CD8-positive, alpha-beta memory T cell (primary cell): Measurements from ENCODE around the gene TCF12. TPM values are rescaled to one million over a fixed set of nuclear protein-coding genes. Genes with fewer than 3 reads are reported as not detected.

Source experiments
- CTCF ChIA-PET: fragments of 350-600 bp; sonication (Branson Sonifier 250); formaldehyde crosslinking; loops from one replicate; lab custom pipeline; 2021; ENCODE audit warnings: antibody characterized with exemption; lab: Charles Lee
- POLR2A ChIA-PET: fragments of 350-600 bp; sonication (Branson Sonifier 250); formaldehyde crosslinking; loops from one replicate; lab custom pipeline; 2021; ENCODE audit warnings: antibody characterized with exemption; lab: Charles Lee
- DNase-seq, 5 donors: peaks; one replicate each; pipeline versions ENCODE4 v3.0.0 to v3.0.0-alpha.2; 2020 to 2022; ENCODE audit warnings: mixed read lengths in 1 of 5
- H3K27ac ChIP-seq: one replicate; pipeline ENCODE4 v1.7.0; 2013; ENCODE audit warnings: low read depth, mild to moderate bottlenecking, low read length, moderate library complexity
- H3K27me3 ChIP-seq: 2 replicates; pipeline ENCODE4 v1.7.0; 2013; ENCODE audit warnings: low read length, mild to moderate bottlenecking; ENCODE audit not compliant: insufficient read depth, poor library complexity, severe bottlenecking
- H3K36me3 ChIP-seq: 2 replicates; pipeline ENCODE4 v1.7.0; 2013; ENCODE audit warnings: mild to moderate bottlenecking, low read length, moderate library complexity; ENCODE audit not compliant: insufficient read depth
- H3K4me1 ChIP-seq: 2 replicates; pipeline ENCODE4 v1.7.0; 2013; ENCODE audit warnings: mild to moderate bottlenecking, low read length, moderate library complexity; ENCODE audit not compliant: insufficient read depth
- H3K4me3 ChIP-seq: 2 replicates; pipeline ENCODE4 v1.7.0; 2013; ENCODE audit warnings: mild to moderate bottlenecking, low read length
- H3K9me3 ChIP-seq: 2 replicates; pipeline ENCODE4 v1.7.0; 2013; ENCODE audit warnings: mild to moderate bottlenecking, low read length
- H3K27ac Mint-ChIP-seq, 8 donors: one replicate each; pipeline ENCODE4 v1.8.0; 2020 to 2021; ENCODE audit warnings: mixed read lengths in 8 of 8, mild to moderate bottlenecking in 6 of 8, inconsistent platforms in 3 of 8, moderate library complexity in 3 of 8
- H3K27me3 Mint-ChIP-seq, 2 donors: one replicate each; pipeline ENCODE4 v1.8.0; 2020 to 2021; ENCODE audit warnings: mixed read lengths in 2 of 2, mild to moderate bottlenecking in 1 of 2, moderate library complexity in 1 of 2
- H3K36me3 Mint-ChIP-seq, 3 donors: one replicate each; pipeline ENCODE4 v1.8.0; 2020 to 2021; ENCODE audit warnings: mixed read lengths in 3 of 3, inconsistent platforms in 1 of 3, mild to moderate bottlenecking in 1 of 3
- H3K4me1 Mint-ChIP-seq, 3 donors: one replicate each; pipeline ENCODE4 v1.8.0; 2020 to 2021; ENCODE audit warnings: mixed read lengths in 3 of 3, inconsistent platforms in 1 of 3, mild to moderate bottlenecking in 1 of 3
- H3K4me3 Mint-ChIP-seq, 7 donors: one replicate each; pipeline ENCODE4 v1.8.0; 2020 to 2021; ENCODE audit warnings: mixed read lengths in 7 of 7, mild to moderate bottlenecking in 6 of 7, moderate library complexity in 4 of 7, inconsistent platforms in 2 of 7
- H3K9me3 Mint-ChIP-seq, 5 donors: one replicate each; pipeline ENCODE4 v1.8.0; 2020 to 2022; ENCODE audit warnings: mixed read lengths in 5 of 5, mild to moderate bottlenecking in 3 of 5, moderate library complexity in 2 of 5, inconsistent platforms in 1 of 5
- polyA plus RNA-seq: library from polyadenylated mRNA; unstranded; fragments of 300-500 nt; fragmentation: Illumina TruSeq; gene quantifications from one replicate; pipeline ENCODE4 v1.2.3, GENCODE V29; 2021
- total RNA-seq, 2 experiments: library from RNA; stranded (reverse); gene quantifications; one replicate each; pipeline ENCODE4 v1.2.3, GENCODE V29; 2021

Gene TCF12
- total RNA-seq, result 10 to 100 TPM; 69.9 to 79.2 TPM
- polyA plus RNA-seq, result 54.3 TPM

- Mint-ChIP-seq H3K4me1 (peaks cover 39 to 61% (median 48%) of the 10 kb centered on the region in 3 donors), H3K27ac (peak within 1 kb of the TSS; percentile 80 to 92 (median 88)), H3K36me3 (peaks cover 0 to 17% (median 0%) of the 10 kb centered on the region in 3 donors), H3K9me3 (no peaks in the 10 kb centered on the region), H3K27me3 (no peaks in the 10 kb centered on the region), H3K4me3 (peak within 1 kb of the TSS; percentile 86 to 95 (median 90))
- DNase-seq, result peak; percentile 77 to 93 (median 91)
- POLR2A ChIA-PET, result interaction anchor here (0.9 to 2.2 kb wide), 6 partner anchors 12 to 674 kb away, joined by 3 to 23 read pairs (median 4); partner anchors contain the start of gene ZNF280D
- Histone ChIP-seq H3K27ac (peak within 1 kb of the TSS; percentile 75), H3K36me3 (no peaks in the 10 kb centered on the region), H3K4me3 (peak within 1 kb of the TSS; percentile 87), H3K9me3 (no peaks in the 10 kb centered on the region), H3K4me1 (peaks cover 30% of the 10 kb centered on the region), H3K27me3 (no peaks in the 10 kb centered on the region)
- CTCF ChIA-PET, result interaction anchor here (0.9 to 2.0 kb wide), 10 partner anchors 9 to 391 kb away, joined by 3 to 13 read pairs (median 5); no protein-coding TSS in a partner anchor
These were observed at the start of gene TCF12 for GRCh38 chr15:56918046-56918938. Gene TCF12, plus strand, starts transcription at chr15:56918644. Its CDS starts 1,270 bp downstream, at chr15:56919914.

GRCh38 chr15:56869573-56869972, 48.9 kb upstream of the TCF12 start:
- Histone ChIP-seq H3K4me3 (no peak overlapping the region), H3K27ac (no peak overlapping the region), H3K9me3 (no peaks in the 10 kb centered on the region), H3K27me3 (no peaks in the 10 kb centered on the region), H3K36me3 (no peaks in the 10 kb centered on the region), H3K4me1 (no peaks in the 10 kb centered on the region)
- CTCF ChIA-PET, result interaction anchor here (1.4 kb wide), 2 partner anchors 9 to 49 kb away, joined by 3 to 4 read pairs; partner anchors contain the start of gene TCF12
- no peaks in the 10 kb centered on the region for H3K36me3 Mint-ChIP-seq
- no peaks in the 10 kb centered on the region for H3K4me1 Mint-ChIP-seq
- POLR2A ChIA-PET, result no interaction called here
- H3K27me3 Mint-ChIP-seq, result no peaks in the 10 kb centered on the region
- DNase-seq, result no peak
- H3K9me3 Mint-ChIP-seq, result no peaks in the 10 kb centered on the region
- no peak overlapping the region for H3K4me3 Mint-ChIP-seq
- H3K27ac Mint-ChIP-seq, result no peak overlapping the region

GRCh38 chr15:56871185-56871584, 47.3 kb upstream of the TCF12 start:
- no peaks in the 10 kb centered on the region for H3K9me3 Mint-ChIP-seq
- Histone ChIP-seq H3K9me3 (no peaks in the 10 kb centered on the region), H3K27me3 (no peaks in the 10 kb centered on the region), H3K4me3 (no peak overlapping the region), H3K4me1 (no peaks in the 10 kb centered on the region), H3K36me3 (no peaks in the 10 kb centered on the region), H3K27ac (no peak overlapping the region)
- no peaks in the 10 kb centered on the region for H3K4me1 Mint-ChIP-seq
- no peaks in the 10 kb centered on the region for H3K36me3 Mint-ChIP-seq
- H3K4me3 Mint-ChIP-seq, result no peak overlapping the region
- ChIA-PET CTCF (no interaction called here), POLR2A (no interaction called here)
- H3K27me3 Mint-ChIP-seq, result no peaks in the 10 kb centered on the region
- H3K27ac Mint-ChIP-seq, result peak overlapping the region in 1 of 8 donors; percentile 31
- DNase-seq, result no peak

GRCh38 chr15:56871867-56872266, 46.6 kb upstream of the TCF12 start:
- no peaks in the 10 kb centered on the region for H3K36me3 Mint-ChIP-seq
- H3K4me1 Mint-ChIP-seq, result no peaks in the 10 kb centered on the region
- H3K27me3 Mint-ChIP-seq, result no peaks in the 10 kb centered on the region
- Histone ChIP-seq H3K36me3 (no peaks in the 10 kb centered on the region), H3K27me3 (no peaks in the 10 kb centered on the region), H3K4me1 (no peaks in the 10 kb centered on the region), H3K4me3 (no peak overlapping the region), H3K9me3 (no peaks in the 10 kb centered on the region), H3K27ac (no peak overlapping the region)
- ChIA-PET CTCF (no interaction called here), POLR2A (no interaction called here)
- DNase-seq, result no peak
- H3K9me3 Mint-ChIP-seq, result no peaks in the 10 kb centered on the region
- no peak overlapping the region for H3K27ac Mint-ChIP-seq
- no peak overlapping the region for H3K4me3 Mint-ChIP-seq

- no peak overlapping the region for H3K4me3 Mint-ChIP-seq
- no peak overlapping the region for H3K27ac Mint-ChIP-seq
- Histone ChIP-seq H3K27ac (no peak overlapping the region), H3K27me3 (no peaks in the 10 kb centered on the region), H3K4me3 (no peak overlapping the region), H3K9me3 (no peaks in the 10 kb centered on the region), H3K36me3 (no peaks in the 10 kb centered on the region), H3K4me1 (no peaks in the 10 kb centered on the region)
- ChIA-PET CTCF (no interaction called here), POLR2A (no interaction called here)
- no peaks in the 10 kb centered on the region for H3K4me1 Mint-ChIP-seq
- peaks cover 0 to 3% (median 0%) of the 10 kb centered on the region in 3 donors for H3K36me3 Mint-ChIP-seq
- no peak for DNase-seq
- H3K9me3 Mint-ChIP-seq, result no peaks in the 10 kb centered on the region
- no peaks in the 10 kb centered on the region for H3K27me3 Mint-ChIP-seq
These were observed 41.0 kb upstream of the TCF12 start for GRCh38 chr15:56877255-56877970.

GRCh38 chr15:56879502-56879901, 38.9 kb upstream of the TCF12 start:
- no peaks in the 10 kb centered on the region for H3K9me3 ChIP-seq
- Mint-ChIP-seq H3K4me3 (no peak overlapping the region), H3K27ac (no peak overlapping the region), H3K27me3 (no peaks in the 10 kb centered on the region), H3K4me1 (peaks cover 0 to 4% (median 0%) of the 10 kb centered on the region in 3 donors), H3K36me3 (peaks cover 0 to 3% (median 0%) of the 10 kb centered on the region in 3 donors), H3K9me3 (no peaks in the 10 kb centered on the region)
- POLR2A ChIA-PET, result no interaction called here
- DNase-seq, result no peak
- no peaks in the 10 kb centered on the region for H3K36me3 ChIP-seq
- H3K4me3 ChIP-seq, result no peak overlapping the region
- CTCF ChIA-PET, result no interaction called here
- H3K27ac ChIP-seq, result no peak overlapping the region
- no peaks in the 10 kb centered on the region for H3K27me3 ChIP-seq
- H3K4me1 ChIP-seq, result no peaks in the 10 kb centered on the region

- ChIA-PET POLR2A (no interaction called here), CTCF (interaction anchor here (2.0 kb wide), 1 partner anchor 35 kb away, joined by 8 read pairs; the partner anchor contains the start of gene TCF12)
- Histone ChIP-seq H3K27me3 (no peaks in the 10 kb centered on the region), H3K36me3 (no peaks in the 10 kb centered on the region), H3K4me1 (peaks cover 6% of the 10 kb centered on the region), H3K27ac (no peak overlapping the region), H3K4me3 (no peak overlapping the region), H3K9me3 (no peaks in the 10 kb centered on the region)
- Mint-ChIP-seq H3K27me3 (peaks cover 0 to 4% of the 10 kb centered on the region in 2 donors), H3K36me3 (peaks cover 0 to 4% (median 0%) of the 10 kb centered on the region in 3 donors), H3K4me3 (peak overlapping the region in 1 of 7 donors; percentile 34), H3K27ac (peak overlapping the region in 2 of 8 donors; percentile 21 to 23), H3K4me1 (peaks cover 16 to 23% (median 19%) of the 10 kb centered on the region in 3 donors), H3K9me3 (no peaks in the 10 kb centered on the region)
- DNase-seq, result no peak
These were observed 35.4 kb upstream of the TCF12 start for GRCh38 chr15:56883088-56883487.
